NK-92 (cell line): Measurements from ENCODE around the gene FOXL2.
"Not testable (repeated sequence)": the region's sequence is repeated elsewhere in the genome, so short reads cannot be mapped to it uniquely, and the experiment has no call there.

Experiments
- DNase-seq: peaks from one replicate; lab custom pipeline; 2025; ENCODE audit not compliant: unreplicated experiment; lab: John Stamatoyannopoulos, UW

Gene FOXL2

DNA sequence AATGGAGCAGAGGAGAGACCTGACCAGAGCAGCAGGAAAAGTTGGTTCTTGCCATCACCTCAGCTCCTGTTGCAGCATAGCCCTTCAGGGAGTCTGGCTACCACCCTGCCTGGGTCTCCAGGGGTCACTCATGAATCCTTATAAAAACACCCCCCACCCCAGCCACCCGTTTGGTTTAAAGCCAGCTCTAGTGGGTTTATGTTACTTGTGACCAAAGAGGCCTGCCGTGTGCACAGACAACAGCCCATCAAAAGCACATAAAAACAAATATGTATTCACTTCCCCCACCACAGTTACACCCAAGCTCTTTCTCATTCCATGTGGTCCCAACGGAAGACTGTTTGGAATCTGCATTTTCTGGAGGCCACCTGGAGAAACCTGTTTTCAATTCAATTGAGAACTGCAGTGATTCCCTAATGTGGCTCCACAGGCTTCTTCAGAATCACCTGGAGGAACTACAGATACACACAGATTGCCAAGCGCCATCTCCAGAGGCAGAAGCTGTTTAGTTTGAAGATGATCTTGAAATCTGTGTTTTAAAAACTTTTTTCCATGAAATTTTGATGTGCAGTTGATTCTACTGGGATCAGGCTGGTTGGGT is 13.8 kb downstream of the FOXL2 start:
- no peak for DNase-seq

DNA sequence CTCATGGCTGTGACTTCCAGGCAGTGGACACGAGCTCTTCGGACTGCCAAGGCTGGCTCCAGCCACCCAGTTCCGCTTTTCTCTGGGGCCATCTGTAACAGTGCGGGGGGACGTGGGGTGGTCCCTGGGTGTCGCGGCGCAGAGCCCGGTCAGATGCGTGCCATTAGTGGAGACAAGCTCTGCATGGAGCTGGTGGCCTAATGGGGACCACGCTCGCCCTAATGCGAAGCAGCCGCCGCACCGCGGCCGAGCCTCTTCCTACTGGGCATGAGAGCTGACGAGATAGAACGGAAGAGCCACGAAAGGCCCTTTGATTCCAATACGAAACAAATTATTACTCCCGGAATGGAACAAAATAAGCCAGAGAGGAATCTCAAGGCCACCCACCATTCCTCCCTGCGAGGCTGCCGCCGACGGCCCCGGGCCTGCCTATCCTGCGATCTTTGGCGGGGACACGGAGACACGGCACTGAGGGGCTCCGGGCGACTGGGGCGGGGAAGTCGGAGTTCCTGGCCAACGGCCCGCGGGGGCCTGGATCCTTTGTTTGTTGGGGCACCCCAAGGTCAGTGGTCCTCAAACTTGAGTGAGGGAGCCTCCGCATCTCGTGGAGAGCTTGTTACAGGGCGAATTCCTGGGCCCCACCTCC is 18.1 kb downstream of the FOXL2 start:
- DNase-seq, result no peak

DNA sequence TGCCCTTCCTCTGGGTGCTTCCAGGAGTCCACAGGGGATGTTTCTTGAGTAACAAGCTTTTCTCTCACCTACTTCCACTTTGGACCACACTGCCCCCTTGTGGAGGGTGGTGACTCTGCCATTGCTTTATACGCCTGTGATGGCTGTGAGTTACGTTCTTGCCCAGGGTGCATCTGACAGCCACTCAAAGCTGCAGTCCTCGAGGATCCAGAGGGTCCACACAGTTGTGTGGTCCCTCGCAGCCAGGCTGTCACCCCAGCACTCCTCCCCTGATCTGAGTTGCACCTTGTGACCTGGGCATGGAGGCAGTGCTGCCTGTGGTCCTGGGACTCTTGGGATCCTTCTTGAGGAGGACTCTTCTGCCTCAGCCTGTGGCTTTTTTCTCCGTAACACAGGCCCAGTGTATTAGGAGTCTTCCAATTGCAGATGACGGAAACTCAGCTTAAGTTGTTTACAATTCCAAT is 23.4 kb downstream of the FOXL2 start:
- no peak for DNase-seq

DNA sequence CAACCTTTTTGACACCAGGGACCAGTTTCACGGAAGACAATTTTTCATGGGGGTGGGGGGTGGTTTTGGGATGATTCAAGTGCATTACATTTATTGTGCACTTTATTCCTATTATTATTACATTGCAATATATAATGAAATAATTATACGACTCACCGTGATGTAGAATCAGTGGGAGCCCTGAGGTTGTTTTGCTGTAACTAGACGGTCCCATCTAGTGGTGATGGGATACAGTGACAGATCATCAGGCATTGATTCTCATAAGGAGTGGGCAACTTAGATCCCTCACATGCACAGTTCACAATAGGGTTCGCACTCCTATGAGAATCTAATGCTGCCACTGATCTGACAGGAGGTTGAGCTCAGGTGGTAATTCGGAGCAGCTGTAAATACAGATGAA is 24.5 kb downstream of the FOXL2 start:
- not testable (repeated sequence) for DNase-seq

- no peak for DNase-seq
Observed at GRCh38 chr3:138921316-138922292, 25.3 kb downstream of the FOXL2 start.

DNA sequence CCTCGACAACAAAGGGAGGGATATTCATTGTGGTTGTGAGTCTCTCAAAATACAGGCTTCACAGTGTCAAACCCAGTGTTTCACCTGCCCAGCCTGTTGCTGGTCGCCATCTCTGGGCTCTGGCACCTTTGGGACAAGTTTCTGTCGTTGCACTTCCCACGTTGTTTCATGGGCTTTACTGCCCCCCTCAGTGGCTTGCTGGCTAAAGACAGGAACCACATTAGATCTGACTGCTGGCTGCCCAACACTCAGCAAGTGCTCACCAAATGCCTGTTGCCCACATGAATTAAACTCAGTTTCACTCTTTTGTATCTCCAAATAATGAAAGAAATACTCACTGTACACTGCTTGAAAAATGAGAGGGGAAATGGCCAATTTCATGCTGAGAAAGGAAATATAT is 27.6 kb downstream of the FOXL2 start:
- DNase-seq, result no peak

DNA sequence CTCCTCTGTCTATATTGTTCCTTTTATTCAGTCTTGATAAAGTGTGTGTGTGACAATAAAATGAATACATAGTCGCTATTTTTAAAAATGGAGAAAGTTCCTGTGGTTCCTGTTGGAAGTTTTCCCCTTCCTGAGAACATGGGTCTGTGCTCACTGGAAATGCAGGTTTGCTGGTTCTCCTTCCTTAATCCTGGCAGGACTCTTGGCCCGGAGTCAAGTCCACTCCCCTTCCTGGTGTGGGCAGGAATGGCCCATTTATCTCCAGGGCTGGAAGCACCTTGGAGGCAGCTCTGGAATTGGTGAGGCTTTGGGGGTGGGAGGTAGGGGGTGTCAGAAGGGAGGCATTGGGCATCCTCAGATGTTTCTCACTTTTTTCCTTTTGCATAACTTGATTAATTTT is 30.1 kb downstream of the FOXL2 start:
- DNase-seq, result no peak

GRCh38 chr3:138915503-138916498 is 31.1 kb downstream of the FOXL2 start:
- DNase-seq, result no peak

DNA sequence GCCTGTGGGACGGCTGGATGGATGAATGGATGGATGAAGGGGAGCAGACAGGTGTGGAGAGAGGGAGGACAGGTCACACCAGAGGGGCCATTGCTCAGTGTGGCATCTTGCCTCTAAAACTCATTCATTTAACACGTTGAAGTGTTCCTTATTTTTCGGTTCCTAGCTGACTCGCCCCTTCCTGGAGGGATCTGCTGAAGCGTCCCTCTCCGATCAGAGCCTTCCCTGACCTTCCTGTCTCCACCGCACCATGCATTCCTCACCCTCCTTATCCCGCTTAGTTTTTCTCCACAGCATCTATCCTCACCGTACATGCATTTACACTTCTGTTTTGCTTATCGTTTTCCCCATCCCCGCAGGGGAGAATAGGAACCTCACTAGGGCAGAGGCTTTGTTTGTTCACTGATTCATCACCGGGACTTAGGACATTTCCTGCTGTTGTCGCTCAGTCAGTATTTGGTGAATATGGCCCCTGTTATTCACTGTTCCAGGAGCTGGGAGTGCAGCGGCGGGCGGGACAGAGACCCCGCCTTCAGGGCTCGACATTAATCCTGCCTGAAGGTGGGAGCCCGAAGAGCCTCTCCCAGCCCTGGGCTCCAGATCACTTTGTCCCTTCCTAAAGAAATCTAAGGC is 32.0 kb downstream of the FOXL2 start:
- DNase-seq, result no peak

DNA sequence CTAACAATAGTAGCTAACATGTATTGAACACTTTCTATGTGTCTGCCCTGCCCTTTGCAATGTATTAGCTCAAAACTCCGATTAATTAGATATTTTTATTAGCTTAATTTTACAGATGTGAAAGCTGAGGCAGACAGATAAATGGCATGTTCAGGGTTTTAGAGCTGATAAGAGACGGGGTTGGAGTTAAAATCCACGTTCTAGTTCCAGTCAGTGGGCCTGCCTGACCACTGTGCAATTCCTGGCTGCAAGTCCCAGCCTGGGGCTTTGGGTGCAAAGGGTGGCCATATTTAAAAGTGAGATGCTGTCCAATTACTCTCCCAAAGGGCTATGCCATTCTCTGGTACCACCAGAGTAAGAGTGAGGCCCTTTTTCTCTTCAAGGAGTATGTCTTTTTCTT is 33.2 kb downstream of the FOXL2 start:
- no peak for DNase-seq

DNA sequence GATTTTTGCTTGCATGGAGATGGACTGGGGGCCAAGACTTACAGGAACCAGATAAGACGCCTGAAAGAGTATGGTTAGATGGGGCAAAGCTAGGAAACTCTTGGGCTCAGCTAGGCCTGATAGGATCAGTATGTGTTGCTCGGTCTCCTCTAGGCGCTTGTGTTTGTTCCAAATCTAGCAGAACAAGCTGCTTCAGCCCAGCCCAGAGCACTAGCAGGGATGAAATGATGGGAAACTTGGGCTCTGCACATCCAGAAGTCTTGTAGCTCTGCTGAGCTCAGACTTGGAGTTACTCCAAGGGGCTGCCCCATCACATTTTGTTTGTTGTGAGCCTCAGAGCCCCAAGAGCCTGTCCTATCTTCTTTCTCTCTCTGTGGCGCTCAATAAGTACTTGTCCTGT is 34.7 kb downstream of the FOXL2 start:
- DNase-seq, result no peak

GRCh38 chr3:138911621-138912020 is 35.3 kb downstream of the FOXL2 start:
- no peak for DNase-seq

- DNase-seq, result no peak
Observed at GRCh38 chr3:138909904-138910303, 37.0 kb downstream of the FOXL2 start.

DNA sequence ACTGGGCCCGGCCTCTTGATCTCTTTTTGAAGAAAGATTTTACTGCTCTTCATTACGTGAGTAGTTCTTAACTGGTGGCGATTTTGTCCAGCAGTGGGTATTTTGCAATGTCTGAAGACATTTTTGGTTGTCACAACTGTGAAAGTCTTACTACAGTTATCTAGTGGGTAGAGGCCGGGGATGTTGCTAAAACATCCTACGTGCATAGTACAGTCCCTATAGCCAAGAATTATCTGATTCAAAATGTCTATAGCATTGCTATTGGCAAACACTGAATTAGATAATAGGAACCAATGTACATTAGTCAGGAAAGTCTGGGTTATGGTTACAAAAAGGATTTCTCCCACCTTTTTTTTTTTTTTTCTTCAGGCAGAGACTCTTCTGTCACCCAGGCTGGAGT is 38.1 kb downstream of the FOXL2 start:
- no peak for DNase-seq

GRCh38 chr3:138907539-138907938 is 39.4 kb downstream of the FOXL2 start:
- DNase-seq, result no peak

DNA sequence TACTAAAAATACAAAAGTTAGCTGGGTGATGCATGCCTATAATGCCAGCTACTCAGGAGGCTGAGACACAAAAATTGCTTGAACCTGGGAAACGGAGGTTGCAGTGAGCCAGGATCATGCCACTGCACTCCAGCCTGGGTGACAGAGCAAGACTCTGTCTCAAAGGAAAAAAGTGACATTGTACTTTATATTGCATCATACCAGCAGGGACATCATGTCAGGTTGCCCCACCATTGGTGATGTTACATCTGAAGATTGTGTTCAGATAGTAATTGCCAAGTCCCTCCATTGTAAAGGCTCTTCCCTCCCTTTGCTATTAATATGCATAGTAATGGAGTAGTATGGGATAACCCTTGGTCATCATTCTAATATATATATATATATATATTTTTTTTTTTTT is 44.8 kb downstream of the FOXL2 start:
- no peak for DNase-seq

- no peak for DNase-seq
Observed at GRCh38 chr3:138901567-138901966, 45.4 kb downstream of the FOXL2 start.

- DNase-seq, result no peak
Observed at GRCh38 chr3:138899351-138899991, 47.5 kb downstream of the FOXL2 start.

- DNase-seq, result no peak
Observed at GRCh38 chr3:138898708-138899107, 48.2 kb downstream of the FOXL2 start.

GRCh38 chr3:138898301-138898700 is 48.6 kb downstream of the FOXL2 start:
- DNase-seq, result no peak
